Transverse colon (tissue), 4 donors: ENCODE measurements around the gene ABAT.

Experiments
- CTCF ChIP-seq, 5 experiments: fragments of 200-600 bp in 3 of 5; fragments of 450-650 bp in 2 of 5; sonication (generic) in 3 of 5; IDR thresholded peaks; 1 replicate in 2 of 5; 2 replicates in 3 of 5; pipeline ENCODE4 v1.5.1; 2016 to 2017; ENCODE audit warnings: antibody characterized with exemption in 5 of 5, inconsistent platforms in 3 of 5, mild to moderate bottlenecking in 2 of 5, moderate library complexity in 1 of 5
- EP300 ChIP-seq: sonication (generic); formaldehyde crosslinking; IDR thresholded peaks from one replicate; pipeline ENCODE4 v1.6.1; 2017; ENCODE audit warnings: antibody characterized with exemption, low read depth
- POLR2A ChIP-seq: fragments of 450-650 bp; IDR thresholded peaks from one replicate; pipeline ENCODE4 v1.6.1; 2016; ENCODE audit warnings: antibody characterized with exemption, mild to moderate bottlenecking, moderate library complexity
- POLR2AphosphoS5 ChIP-seq, 3 donors: sonication (generic); formaldehyde crosslinking; IDR thresholded peaks; one replicate each; pipeline ENCODE4 v1.6.1; 2016; ENCODE audit warnings: antibody characterized with exemption in 3 of 3

GRCh38 chr16:8683640-8684039 lies 9.2 kb downstream of the ABAT start:
- TF ChIP-seq POLR2AphosphoS5 (IDR thresholded peaks at IDR 0.05) (no peak), POLR2A (no peak), EP300 (no peak), CTCF (IDR thresholded peaks at IDR 0.05) (no peak)
